Cardiac muscle cell (in vitro differentiated cells and primary cell): Measurements from ENCODE around the gene MAP1B. TPM values are rescaled to one million over a fixed set of nuclear protein-coding genes. Genes with fewer than 3 reads are reported as not detected.

Experiments used
- DNase-seq, 2 donors: peaks; one replicate each; pipeline versions ENCODE4 v3.0.0 to v3.0.0-alpha.2; 2010 to 2017; ENCODE audit warnings: low read depth in 1 of 2, low spot score in 1 of 2
- H3K27ac ChIP-seq: fragments of 200-600 bp; sonication (generic); 2 replicates; pipeline ENCODE4 v1.5.1; 2016
- H3K27me3 ChIP-seq: fragments of 200-600 bp; sonication (generic); 2 replicates; pipeline ENCODE4 v1.6.0; 2016; ENCODE audit warnings: control low read depth
- H3K36me3 ChIP-seq: fragments of 200-600 bp; sonication (generic); 2 replicates; pipeline ENCODE4 v1.5.1; 2016; ENCODE audit warnings: control low read depth
- H3K4me1 ChIP-seq: fragments of 200-600 bp; sonication (generic); 2 replicates; pipeline ENCODE4 v1.8.1; 2017; ENCODE audit warnings: low read depth, mild to moderate bottlenecking, mixed run types
- H3K4me3 ChIP-seq: fragments of 200-600 bp; sonication (generic); 2 replicates; pipeline ENCODE4 v1.5.1; 2016; ENCODE audit warnings: mild to moderate bottlenecking
- H3K9me3 ChIP-seq: fragments of 200-600 bp; sonication (generic); 2 replicates; pipeline ENCODE4 v1.5.1; 2017; ENCODE audit warnings: low read depth, mild to moderate bottlenecking, control low read depth
- CTCF ChIP-seq: IDR thresholded peaks from 2 replicates; pipeline ENCODE4 v1.5.1; 2012; ENCODE audit warnings: low read depth, mild to moderate bottlenecking, low read length
- polyA plus RNA-seq: library from polyadenylated mRNA; unstranded; fragments of >200 nt; fragmentation: Nextera tagmentation; extraction: Ambion mirVana; gene quantifications from 2 replicates; pipeline ENCODE4 v1.2.1, GENCODE V29; 2016
- total RNA-seq: library from RNA; depleted of rRNA; stranded (reverse); fragments of >200 nt; gene quantifications from 2 replicates; pipeline ENCODE4 v1.2.3, GENCODE V29; 2016

MAP1B gene
- total and polyA plus RNA-seq, 2 experiments from 2014 or later: 119 to 142 TPM

DNA sequence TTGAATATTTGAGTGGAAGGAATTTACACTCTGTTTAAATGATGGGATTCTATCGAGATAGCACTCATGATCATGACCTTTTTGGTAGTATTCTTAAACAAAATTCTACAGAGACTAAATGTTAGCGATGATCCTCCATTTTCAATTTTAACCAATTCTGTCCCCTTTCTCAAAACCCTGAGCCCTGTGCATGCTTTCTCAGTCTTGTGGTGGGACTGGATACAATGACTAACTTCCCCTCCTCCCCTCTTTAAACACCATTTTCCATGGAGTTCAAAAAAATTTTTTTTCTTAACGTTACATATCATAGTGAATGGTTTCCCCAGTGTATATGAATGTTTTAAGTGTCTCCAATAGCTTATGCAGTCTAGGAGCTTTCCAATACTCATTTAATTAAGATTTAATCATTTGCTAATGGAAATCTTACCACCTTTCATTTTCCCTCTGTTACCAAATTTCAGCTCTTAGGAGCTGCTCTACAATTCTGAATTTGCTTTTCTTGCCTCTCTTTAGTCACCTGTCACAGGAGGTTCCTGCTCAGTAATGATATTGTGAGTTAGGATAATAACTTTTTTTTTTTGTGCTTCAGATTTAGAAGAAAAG is 101.2 kb downstream of the MAP1B start:
- Histone ChIP-seq H3K4me1 (no peaks in the 10 kb centered on the region), H3K4me3 (no peak overlapping the region), H3K27me3 (no peaks in the 10 kb centered on the region), H3K27ac (no peak overlapping the region), H3K9me3 (no peaks in the 10 kb centered on the region), H3K36me3 (peaks cover 15% of the 10 kb centered on the region)
- DNase-seq: no peak
- TF ChIP-seq CTCF: no peak

- Histone ChIP-seq H3K4me1 (no peaks in the 10 kb centered on the region), H3K36me3 (peaks cover 15% of the 10 kb centered on the region), H3K27me3 (no peaks in the 10 kb centered on the region), H3K4me3 (no peak overlapping the region), H3K9me3 (no peaks in the 10 kb centered on the region), H3K27ac (no peak overlapping the region)
- DNase-seq: peak in 1 of 2 donors; percentile 9
- TF ChIP-seq CTCF: no peak
Observed at GRCh38 chr5:72209147-72210115, 102.2 kb downstream of the MAP1B start.

GRCh38 chr5:72210888-72211678 is 103.8 kb downstream of the MAP1B start:
- H3K4me1 ChIP-seq: no peaks in the 10 kb centered on the region
- DNase-seq: peak in 1 of 2 donors; percentile 74
- no peak overlapping the region for H3K27ac ChIP-seq
- no peak overlapping the region for H3K4me3 ChIP-seq
- H3K9me3 ChIP-seq: no peaks in the 10 kb centered on the region
- no peak for TF ChIP-seq CTCF
- peaks cover 4% of the 10 kb centered on the region for H3K36me3 ChIP-seq
- H3K27me3 ChIP-seq: no peaks in the 10 kb centered on the region

- Histone ChIP-seq H3K27me3 (no peaks in the 10 kb centered on the region), H3K4me3 (no peak overlapping the region), H3K4me1 (no peaks in the 10 kb centered on the region), H3K9me3 (no peaks in the 10 kb centered on the region), H3K36me3 (peaks cover under 1% of the 10 kb centered on the region), H3K27ac (no peak overlapping the region)
- TF ChIP-seq CTCF: no peak
- DNase-seq: no peak
Observed at GRCh38 chr5:72212171-72212570, 104.9 kb downstream of the MAP1B start.

DNA sequence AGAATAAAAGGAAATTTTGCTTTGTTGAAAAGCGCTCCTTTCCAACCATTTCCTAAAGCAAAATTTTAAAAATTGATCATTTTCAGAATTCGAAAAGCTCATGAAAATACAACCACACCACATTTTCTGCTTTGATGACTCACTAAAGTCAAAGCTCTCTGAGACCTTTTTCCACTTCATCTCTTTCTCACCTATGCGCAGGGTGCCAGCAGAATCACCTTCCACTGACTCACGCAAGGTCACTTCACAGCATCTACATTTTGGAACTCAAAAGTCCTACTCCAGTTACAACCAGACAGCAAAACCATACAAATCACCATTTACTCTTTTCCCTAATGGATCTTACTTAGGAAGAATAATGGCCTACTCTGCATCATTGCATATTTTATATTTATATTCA is 106.2 kb downstream of the MAP1B start:
- H3K9me3 ChIP-seq: no peaks in the 10 kb centered on the region
- H3K4me1 ChIP-seq: no peaks in the 10 kb centered on the region
- no peak overlapping the region for H3K4me3 ChIP-seq
- TF ChIP-seq CTCF: no peak
- DNase-seq: no peak
- no peaks in the 10 kb centered on the region for H3K27me3 ChIP-seq
- H3K36me3 ChIP-seq: no peaks in the 10 kb centered on the region
- no peak overlapping the region for H3K27ac ChIP-seq
